SU-DHL-6 (cell line): ENCODE results near the gene SH3RF3.

Source experiments
- CTCF ChIP-seq: fragments of 200-600 bp; sonication (generic); IDR thresholded peaks from one replicate; pipeline ENCODE4 v1.5.1; 2017; ENCODE audit warnings: antibody characterized with exemption, mild to moderate bottlenecking, low read length, moderate library complexity; ENCODE audit not compliant: insufficient read depth, poor library complexity, severe bottlenecking
- EZH2phosphoT487 ChIP-seq: fragments of 200-600 bp; sonication (generic), shearing (Covaris generic); conservative IDR thresholded peaks from 2 replicates; pipeline ENCODE4 v1.6.1; 2018; ENCODE audit warnings: mild to moderate bottlenecking, antibody characterized with exemption, low read length, moderate library complexity, mixed read lengths

DNA sequence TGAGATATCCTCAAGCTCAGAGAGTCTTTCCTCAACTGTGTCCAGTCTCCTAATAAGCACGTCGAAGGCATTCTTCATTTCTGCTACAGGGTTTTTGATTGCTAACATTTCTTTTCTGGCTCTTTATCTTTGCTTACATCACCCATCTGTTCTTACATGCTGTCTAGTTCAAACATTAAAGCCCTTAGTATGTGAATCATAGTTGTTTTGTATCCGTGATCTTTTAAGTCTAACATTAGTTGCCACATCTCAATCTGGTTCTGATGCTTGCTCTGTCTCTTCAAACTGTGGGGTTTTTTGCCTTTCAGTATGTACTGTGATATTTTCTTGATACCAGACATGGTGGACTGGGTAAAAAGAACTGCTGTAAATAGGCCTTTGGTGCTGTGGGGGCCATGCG, 235.2 kb downstream of the SH3RF3 start:
- TF ChIP-seq EZH2phosphoT487 = no peak
- TF ChIP-seq CTCF = no peak
